Keratinocyte (primary cell): ENCODE results near the gene TGFBI. TPM values are rescaled to one million over a fixed set of nuclear protein-coding genes. Genes with fewer than 3 reads are reported as not detected.

Experiments
- DNase-seq: peaks from one replicate; pipeline ENCODE4 v3.0.0-alpha.2; 2011; ENCODE audit warnings: low read depth, missing footprints, low spot score
- FAIRE-seq: peaks from 2 replicates; lab custom pipeline; 2011; peaks lifted over from hg19 to GRCh38; lab: Jason Lieb, UNC
- H2AFZ ChIP-seq: 2 replicates; pipeline ENCODE4 v1.6.0; 2012; ENCODE audit warnings: low read length, control low read depth, inconsistent platforms; ENCODE audit not compliant: control insufficient read depth
- H3K27ac ChIP-seq: 2 replicates; pipeline ENCODE4 v1.5.1; 2011; ENCODE audit warnings: low read length; ENCODE audit not compliant: control insufficient read depth, insufficient read depth
- H3K27me3 ChIP-seq: 3 replicates; pipeline ENCODE4 v1.6.0; 2011; ENCODE audit warnings: low read length; ENCODE audit not compliant: control insufficient read depth, insufficient read depth; ENCODE audit errors: extremely low read depth
- H3K36me3 ChIP-seq, 2 experiments: 2 replicates in 1 of 2; 3 replicates in 1 of 2; pipeline ENCODE4 v1.5.1; 2011; ENCODE audit warnings: low read length in 2 of 2, mild to moderate bottlenecking in 1 of 2; ENCODE audit not compliant: control insufficient read depth in 2 of 2, insufficient read depth in 2 of 2; ENCODE audit errors: extremely low read depth in 1 of 2
- H3K4me1 ChIP-seq: 3 replicates; pipeline ENCODE4 v1.5.1; 2011; ENCODE audit warnings: low read length; ENCODE audit not compliant: control insufficient read depth, insufficient read depth; ENCODE audit errors: extremely low read depth
- H3K4me2 ChIP-seq: 3 replicates; pipeline ENCODE4 v1.6.0; 2011; ENCODE audit warnings: low read depth, low read length; ENCODE audit not compliant: control insufficient read depth, insufficient read depth; ENCODE audit errors: extremely low read depth
- H3K4me3 ChIP-seq, 3 experiments: fragments of 200-600 bp in 1 of 3; sonication (generic) in 1 of 3; 2 replicates in 2 of 3; 3 replicates in 1 of 3; pipeline ENCODE4 v1.5.1; 2011 to 2016; ENCODE audit warnings: low read length in 3 of 3, mild to moderate bottlenecking in 3 of 3, control low read depth in 2 of 3, inconsistent platforms in 1 of 3, low read depth in 1 of 3, mixed read lengths in 1 of 3, mixed run types in 1 of 3, moderate library complexity in 1 of 3; ENCODE audit not compliant: control insufficient read depth in 2 of 3, insufficient read depth in 2 of 3; ENCODE audit errors: extremely low read depth in 1 of 3
- H3K79me2 ChIP-seq: 2 replicates; pipeline ENCODE4 v1.6.0; 2012; ENCODE audit warnings: low read length; ENCODE audit not compliant: control insufficient read depth, insufficient read depth
- H3K9ac ChIP-seq: 3 replicates; pipeline ENCODE4 v1.6.0; 2011; ENCODE audit warnings: low read length; ENCODE audit not compliant: control insufficient read depth, insufficient read depth; ENCODE audit errors: extremely low read depth
- H3K9me1 ChIP-seq: 3 replicates; pipeline ENCODE4 v1.6.0; 2011; ENCODE audit warnings: low read length; ENCODE audit not compliant: control insufficient read depth, insufficient read depth; ENCODE audit errors: extremely low read depth
- H3K9me3 ChIP-seq: 2 replicates; pipeline ENCODE4 v1.5.1; 2012; ENCODE audit warnings: low read depth, low read length; ENCODE audit not compliant: control insufficient read depth
- H4K20me1 ChIP-seq: 3 replicates; pipeline ENCODE4 v1.6.0; 2011; ENCODE audit warnings: low read length; ENCODE audit not compliant: control insufficient read depth, insufficient read depth; ENCODE audit errors: extremely low read depth
- EZH2 ChIP-seq: IDR thresholded peaks from one replicate; pipeline ENCODE4 v1.6.1; 2012; ENCODE audit warnings: inconsistent platforms, mild to moderate bottlenecking, low read length, moderate library complexity
- dilution Hi-C: fragments of 300-500 bp; cut with MboI; formaldehyde crosslinking; loops from one replicate; pipeline ENCODE4 v1.7.0; 2020; ENCODE audit warnings: low sequenced_read_pairs; ENCODE audit not compliant: extremely low pct_ligation_motif_present
- polyA plus RNA-seq, 5 experiments: library from polyadenylated mRNA; depleted of rRNA in 3 of 5; stranded (reverse) in 3 of 5; stranded (forward) in 1 of 5; unstranded in 1 of 5; fragments of >200 nt; gene quantifications; 1 replicate in 1 of 5; 2 replicates in 3 of 5; 3 replicates in 1 of 5; pipeline versions ENCODE4 v1.2.1 to v1.2.3, GENCODE V29; 2011 to 2012; ENCODE audit warnings: missing spikeins in 2 of 5, low read depth in 1 of 5, low replicate concordance in 1 of 5
- TF ChIP-seq, protein P1 (sequence below), 3 experiments: IDR thresholded peaks in 1 of 3; conservative IDR thresholded peaks in 1 of 3; optimal IDR thresholded peaks in 1 of 3; 2 replicates in 2 of 3; 3 replicates in 1 of 3; pipeline versions ENCODE3 to v1.5.1; 2011; ENCODE audit warnings: low read length in 3 of 3, mild to moderate bottlenecking in 3 of 3, moderate library complexity in 2 of 3, control low read depth in 1 of 3, inconsistent platforms in 1 of 3; ENCODE audit not compliant: insufficient read depth in 2 of 3; ENCODE audit errors: extremely low read depth in 1 of 3

The TGFBI gene
- polyA plus RNA-seq, 1 donor (not counting 4 experiments of a cell fraction or from before 2014, with no cell fraction given) = 270 TPM

DNA sequence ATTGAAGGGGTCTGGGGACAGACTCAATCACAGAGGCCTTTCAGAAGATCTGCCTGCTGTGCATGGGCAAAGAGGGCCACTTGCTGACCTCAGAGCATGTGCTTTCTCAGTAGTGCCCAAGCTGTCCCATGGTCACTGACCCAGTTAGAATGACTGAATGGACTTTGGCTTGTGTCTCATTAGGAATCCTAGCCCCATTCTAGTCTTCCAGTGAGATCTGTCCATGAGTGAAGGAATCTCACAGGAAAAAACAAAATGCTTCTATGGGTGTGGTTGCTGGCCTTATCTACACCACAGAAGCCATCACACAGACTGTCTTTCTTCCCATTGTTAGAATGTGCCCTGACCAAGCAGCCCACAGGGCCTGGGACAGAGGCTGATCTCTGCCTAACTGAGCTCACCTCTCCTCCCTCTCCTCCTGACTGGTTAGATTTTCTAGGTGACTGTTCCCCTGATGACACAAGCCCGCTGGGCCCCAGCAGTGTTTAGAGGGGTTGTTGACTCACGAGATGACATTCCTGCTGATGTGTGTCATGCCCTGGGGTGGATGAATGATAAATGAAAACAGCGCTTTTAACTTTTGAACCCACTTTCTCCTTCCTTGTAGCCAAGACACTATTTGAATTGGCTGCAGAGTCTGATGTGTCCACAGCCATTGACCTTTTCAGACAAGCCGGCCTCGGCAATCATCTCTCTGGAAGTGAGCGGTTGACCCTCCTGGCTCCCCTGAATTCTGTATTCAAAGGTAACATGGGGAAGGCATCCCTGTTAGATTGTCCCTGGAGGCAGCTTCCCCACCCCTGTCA is 24.8 kb downstream of the TGFBI start:
- FAIRE-seq (peak; percentile 99), DNase-seq (peak; percentile 77)
- Histone ChIP-seq H3K4me1 (peaks cover 18% of the 10 kb centered on the region), H3K4me2 (peak overlapping the region; percentile 23), H3K27me3 (no peaks in the 10 kb centered on the region), H3K9ac (peak overlapping the region; percentile 45), H2AFZ (no peak overlapping the region), H3K27ac (peak overlapping the region; percentile 74), H3K9me1 (peaks cover 3% of the 10 kb centered on the region), H4K20me1 (no peaks in the 10 kb centered on the region), H3K79me2 (no peaks in the 10 kb centered on the region), H3K9me3 (no peaks in the 10 kb centered on the region), H3K36me3 (peaks cover 27 to 41% of the 10 kb centered on the region in 2 experiments), H3K4me3 (no peak overlapping the region)
- no peak for TF ChIP-seq EZH2
- TF ChIP-seq, protein P1, sequence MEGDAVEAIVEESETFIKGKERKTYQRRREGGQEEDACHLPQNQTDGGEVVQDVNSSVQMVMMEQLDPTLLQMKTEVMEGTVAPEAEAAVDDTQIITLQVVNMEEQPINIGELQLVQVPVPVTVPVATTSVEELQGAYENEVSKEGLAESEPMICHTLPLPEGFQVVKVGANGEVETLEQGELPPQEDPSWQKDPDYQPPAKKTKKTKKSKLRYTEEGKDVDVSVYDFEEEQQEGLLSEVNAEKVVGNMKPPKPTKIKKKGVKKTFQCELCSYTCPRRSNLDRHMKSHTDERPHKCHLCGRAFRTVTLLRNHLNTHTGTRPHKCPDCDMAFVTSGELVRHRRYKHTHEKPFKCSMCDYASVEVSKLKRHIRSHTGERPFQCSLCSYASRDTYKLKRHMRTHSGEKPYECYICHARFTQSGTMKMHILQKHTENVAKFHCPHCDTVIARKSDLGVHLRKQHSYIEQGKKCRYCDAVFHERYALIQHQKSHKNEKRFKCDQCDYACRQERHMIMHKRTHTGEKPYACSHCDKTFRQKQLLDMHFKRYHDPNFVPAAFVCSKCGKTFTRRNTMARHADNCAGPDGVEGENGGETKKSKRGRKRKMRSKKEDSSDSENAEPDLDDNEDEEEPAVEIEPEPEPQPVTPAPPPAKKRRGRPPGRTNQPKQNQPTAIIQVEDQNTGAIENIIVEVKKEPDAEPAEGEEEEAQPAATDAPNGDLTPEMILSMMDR (optimal IDR thresholded peaks at IDR 0.05 in 1 of 3, IDR thresholded peaks at IDR 0.05 in 1 of 3, conservative IDR thresholded peaks at IDR 0.05 in 1 of 3; ENCODE audit: extremely low read depth in 1 of 3, insufficient read depth in 2 of 3, low read length in 3 of 3) = no peak
- dilution Hi-C loops = no loop called here

DNA sequence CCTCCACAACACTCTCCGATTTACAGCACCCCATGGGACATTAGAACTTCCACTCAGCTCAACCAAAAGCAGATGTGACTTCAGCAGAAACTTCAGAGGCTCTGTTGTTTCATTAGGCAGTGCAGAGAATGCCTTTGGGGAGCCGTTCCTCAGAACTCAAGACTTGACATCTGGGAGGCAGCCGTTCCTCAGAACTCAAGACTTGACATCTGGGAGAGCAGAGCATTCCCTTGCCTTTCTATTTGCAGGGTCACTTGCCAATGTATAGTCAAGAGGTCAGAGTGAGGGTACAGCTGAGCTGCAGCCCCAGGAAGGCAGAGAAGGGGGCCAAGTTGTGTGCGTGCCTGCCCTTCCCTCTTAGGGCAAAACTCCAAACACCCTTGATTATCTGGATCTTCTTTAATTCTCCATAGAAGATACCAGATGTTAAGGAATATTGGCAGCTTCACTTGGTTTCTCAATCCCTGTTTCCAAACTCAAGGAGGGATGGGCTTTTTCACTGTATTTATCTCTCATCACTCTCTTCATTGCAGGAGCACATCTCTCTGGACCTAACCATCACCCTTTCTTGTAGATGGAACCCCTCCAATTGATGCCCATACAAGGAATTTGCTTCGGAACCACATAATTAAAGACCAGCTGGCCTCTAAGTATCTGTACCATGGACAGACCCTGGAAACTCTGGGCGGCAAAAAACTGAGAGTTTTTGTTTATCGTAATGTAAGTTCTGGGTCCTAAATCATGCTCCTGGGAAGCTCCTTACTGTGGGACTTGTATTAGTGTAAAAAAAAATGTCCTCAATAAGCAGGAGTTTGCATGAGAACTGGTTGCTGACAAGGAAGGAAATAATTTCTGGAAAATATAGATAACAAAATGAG is 25.6 kb downstream of the TGFBI start:
- Histone ChIP-seq H3K9me1 (peaks cover 3% of the 10 kb centered on the region), H3K4me3 (no peak overlapping the region), H3K27ac (peak overlapping the region; percentile 74), H4K20me1 (no peaks in the 10 kb centered on the region), H3K4me2 (no peak overlapping the region), H3K9ac (no peak overlapping the region), H2AFZ (no peak overlapping the region), H3K36me3 (peaks cover 27 to 41% of the 10 kb centered on the region in 2 experiments), H3K9me3 (no peaks in the 10 kb centered on the region), H3K27me3 (no peaks in the 10 kb centered on the region), H3K4me1 (peaks cover 18% of the 10 kb centered on the region), H3K79me2 (no peaks in the 10 kb centered on the region)
- no peak for DNase-seq
- no peak for TF ChIP-seq EZH2
- TF ChIP-seq, protein P1 (optimal IDR thresholded peaks at IDR 0.05 in 1 of 3, IDR thresholded peaks at IDR 0.05 in 1 of 3, conservative IDR thresholded peaks at IDR 0.05 in 1 of 3; ENCODE audit: extremely low read depth in 1 of 3, insufficient read depth in 2 of 3, low read length in 3 of 3) = no peak
- dilution Hi-C loops = no loop called here
- no peak for FAIRE-seq
